ENCODE measurements around the gene LUZP2.

- no peak for TF ChIP-seq CTCF (IDR thresholded peaks at IDR 0.05; ENCODE audit: insufficient read depth, low read length, poor library complexity, severe bottlenecking)
- no peak for TF ChIP-seq EZH2phosphoT487 (conservative IDR thresholded peaks at IDR 0.05; ENCODE audit: low read length)
These were observed 406.7 kb downstream of the LUZP2 start for GRCh38 chr11:24903555-24903954.
